Fibroblast of the aortic adventitia (primary cell): ENCODE results near the gene JMY. TPM values are rescaled to one million over a fixed set of nuclear protein-coding genes. Genes with fewer than 3 reads are reported as not detected.
"Not testable (repeated sequence)": the region's sequence is repeated elsewhere in the genome, so short reads cannot be mapped to it uniquely, and the experiment has no call there.

ENCODE experiments used
- DNase-seq: peaks from one replicate; pipeline ENCODE4 v3.0.0-alpha.2; 2010; ENCODE audit warnings: low read depth
- H3K4me3 ChIP-seq: 2 replicates; pipeline ENCODE4 v1.5.1; 2011; ENCODE audit warnings: low read depth, mild to moderate bottlenecking, control low read depth, low read length, moderate library complexity
- CTCF ChIP-seq: IDR thresholded peaks from 2 replicates; pipeline ENCODE4 v1.5.1; 2011; ENCODE audit warnings: mild to moderate bottlenecking, low read length, control low read depth, inconsistent platforms; ENCODE audit not compliant: insufficient read depth
- total RNA-seq: library from RNA; depleted of rRNA; stranded (reverse); fragments of >200 nt; gene quantifications from 2 replicates; pipeline ENCODE4 v1.2.3, GENCODE V29; 2012; ENCODE audit warnings: low replicate concordance

The JMY gene
- total RNA-seq, 1 donor, result 16.4 TPM

- DNase-seq, result no peak
- no peak overlapping the region for H3K4me3 ChIP-seq
- TF ChIP-seq CTCF, result no peak
Observed at GRCh38 chr5:79243224-79243623, 7.3 kb downstream of the JMY start.

- not testable (repeated sequence) for DNase-seq
Observed at GRCh38 chr5:79254067-79254466, 18.1 kb downstream of the JMY start.

GRCh38 chr5:79255786-79256557 lies 20.0 kb downstream of the JMY start:
- peak; percentile 29 for DNase-seq
- peak; percentile 53 for TF ChIP-seq CTCF
- H3K4me3 ChIP-seq, result no peak overlapping the region

More at GRCh38 chr5:79254067-79254466, 18.1 kb downstream of the JMY start:
- H3K4me3 ChIP-seq, result not testable (repeated sequence)

GRCh38 chr5:79256563-79256962 lies 20.6 kb downstream of the JMY start:
- H3K4me3 ChIP-seq, result no peak overlapping the region
- no peak for TF ChIP-seq CTCF
- DNase-seq, result no peak

- no peak for TF ChIP-seq CTCF
- no peak overlapping the region for H3K4me3 ChIP-seq
- no peak for DNase-seq
Observed at GRCh38 chr5:79257314-79257713, 21.4 kb downstream of the JMY start.

GRCh38 chr5:79258801-79259200 lies 22.9 kb downstream of the JMY start:
- no peak for DNase-seq
- no peak overlapping the region for H3K4me3 ChIP-seq
- no peak for TF ChIP-seq CTCF

- H3K4me3 ChIP-seq, result no peak overlapping the region
- TF ChIP-seq CTCF, result no peak
- DNase-seq, result no peak
Observed at GRCh38 chr5:79259383-79259782, 23.5 kb downstream of the JMY start.
